ENCODE results near the gene ANGPTL4. TPM values are rescaled to one million over a fixed set of nuclear protein-coding genes. Genes with fewer than 3 reads are reported as not detected.
"Not testable (repeated sequence)": the region's sequence is repeated elsewhere in the genome, so short reads cannot be mapped to it uniquely, and the experiment has no call there.

ANGPTL4 gene
- total RNA-seq, 2 donors from 2014 or later: 32.6 to 69.1 TPM

DNA sequence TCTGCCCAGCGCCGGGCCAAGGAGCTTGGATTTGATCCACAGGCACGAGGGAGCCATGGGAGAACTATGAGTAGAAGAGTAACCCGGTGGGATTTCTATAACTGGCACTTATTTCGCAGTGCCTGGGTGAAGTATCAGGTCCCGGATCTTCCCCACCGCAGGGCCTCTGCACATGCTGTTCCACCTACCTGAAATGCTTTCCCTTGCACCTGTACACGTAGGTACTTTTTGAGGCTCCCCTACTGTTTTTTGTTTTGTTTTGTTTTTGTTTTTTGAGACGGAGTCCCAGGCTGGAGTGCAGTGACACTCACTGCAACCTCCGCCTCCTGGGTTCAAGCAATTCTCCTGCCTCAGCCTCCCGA lies 20.5 kb upstream of the ANGPTL4 start:
- TF ChIP-seq CTCF (IDR thresholded peaks at IDR 0.05): no peak
- H3K27me3 ChIP-seq: no peaks in the 10 kb centered on the region
- H3K4me3 ChIP-seq: peak overlapping the region in 1 of 2 donors; percentile 61
- H3K4me1 ChIP-seq: peaks cover 0 to 25% of the 10 kb centered on the region in 2 donors
- peak overlapping the region in 1 of 2 donors; percentile 1 for H3K27ac ChIP-seq
- no peaks in the 10 kb centered on the region for H3K9me3 ChIP-seq
- H3K36me3 ChIP-seq: no peaks in the 10 kb centered on the region
- DNase-seq (ENCODE audit: low spot score): no peak

DNA sequence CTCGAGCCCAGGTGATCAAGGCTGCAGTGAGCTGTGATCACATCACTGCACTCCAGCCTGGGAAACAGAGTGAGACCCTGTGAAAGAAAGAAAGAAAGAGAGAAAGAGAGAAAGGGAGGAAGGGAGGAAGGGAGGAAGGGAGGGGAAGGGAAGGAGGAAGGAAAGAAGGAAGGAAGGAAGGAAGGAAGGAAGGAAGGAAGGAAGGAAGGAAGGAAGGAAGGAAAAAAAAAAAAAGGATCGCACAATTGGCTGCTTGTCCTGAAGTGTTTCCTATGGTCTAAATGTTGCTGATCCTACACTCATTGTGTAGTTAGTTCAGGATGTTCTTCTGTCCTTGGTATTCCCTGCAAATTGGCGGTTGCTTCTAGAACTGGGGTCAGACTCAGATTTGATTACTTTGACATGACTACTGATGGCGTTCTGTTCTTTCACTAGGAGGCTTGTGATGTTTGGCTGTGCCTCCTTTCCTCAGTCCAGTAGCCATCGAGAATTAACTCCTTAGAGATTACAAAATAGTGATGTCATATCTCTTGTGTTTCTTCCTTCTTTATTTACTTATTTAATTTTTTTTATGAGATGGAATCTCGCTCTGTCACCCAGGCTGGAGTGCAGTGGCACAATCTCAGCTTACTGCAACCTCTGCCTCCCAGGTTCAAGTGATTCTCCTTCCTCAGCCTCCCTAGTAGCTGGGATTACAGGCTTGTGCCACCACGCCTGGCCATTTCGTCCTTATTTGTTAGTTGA lies 14.2 kb upstream of the ANGPTL4 start:
- H3K4me3 ChIP-seq; H3K36me3 ChIP-seq; DNase-seq (ENCODE audit: low spot score); H3K27ac ChIP-seq; H3K9me3 ChIP-seq; H3K27me3 ChIP-seq: not testable (repeated sequence)
- H3K4me1 ChIP-seq: peaks cover 0 to 24% of the 10 kb centered on the region in 2 donors

GRCh38 chr19:8352134-8352827 lies 11.7 kb upstream of the ANGPTL4 start:
- Histone ChIP-seq H3K27ac (no peak overlapping the region), H3K4me3 (peak overlapping the region in 1 of 2 donors; percentile 24), H3K9me3 (peaks cover 0 to 6% of the 10 kb centered on the region in 2 donors), H3K4me1 (peaks cover 0 to 30% of the 10 kb centered on the region in 2 donors), H3K36me3 (no peaks in the 10 kb centered on the region), H3K27me3 (no peaks in the 10 kb centered on the region)
- TF ChIP-seq CTCF (IDR thresholded peaks at IDR 0.05): no peak
- no peak for DNase-seq (ENCODE audit: low spot score)

- not testable (repeated sequence) for H3K27ac ChIP-seq; H3K4me3 ChIP-seq; H3K27me3 ChIP-seq; H3K9me3 ChIP-seq; DNase-seq (ENCODE audit: low spot score); H3K36me3 ChIP-seq
- peaks cover 0 to 26% of the 10 kb centered on the region in 2 donors for H3K4me1 ChIP-seq
Observed at GRCh38 chr19:8352845-8353244, 11.1 kb upstream of the ANGPTL4 start.

- no peak overlapping the region for H3K4me3 ChIP-seq
- no peaks in the 10 kb centered on the region for H3K36me3 ChIP-seq
- H3K27ac ChIP-seq: peak overlapping the region in 1 of 2 donors; percentile 38
- H3K4me1 ChIP-seq: peaks cover 0 to 22% of the 10 kb centered on the region in 2 donors
- no peaks in the 10 kb centered on the region for H3K27me3 ChIP-seq
- no peak for TF ChIP-seq CTCF (IDR thresholded peaks at IDR 0.05)
- peaks cover 0 to 6% of the 10 kb centered on the region in 2 donors for H3K9me3 ChIP-seq
- DNase-seq (ENCODE audit: low spot score): peak; percentile 81
Observed at GRCh38 chr19:8355631-8356402, 8.1 kb upstream of the ANGPTL4 start.

GRCh38 chr19:8357007-8357521 lies 6.9 kb upstream of the ANGPTL4 start:
- H3K27ac ChIP-seq: no peak overlapping the region

More at GRCh38 chr19:8357007-8357521, 6.9 kb upstream of the ANGPTL4 start:
- H3K4me3 ChIP-seq: no peak overlapping the region
- peaks cover 0 to 30% of the 10 kb centered on the region in 2 donors for H3K4me1 ChIP-seq
- TF ChIP-seq CTCF (IDR thresholded peaks at IDR 0.05): no peak
- no peaks in the 10 kb centered on the region for H3K27me3 ChIP-seq
- no peak for DNase-seq (ENCODE audit: low spot score)
- no peaks in the 10 kb centered on the region for H3K36me3 ChIP-seq
- H3K9me3 ChIP-seq: peaks cover 0 to 6% of the 10 kb centered on the region in 2 donors

Measured in right atrium auricular region (tissue), 2 donors.